K562 (cell line): ENCODE data around the gene AFM. TPM values are rescaled to one million over a fixed set of nuclear protein-coding genes. Genes with fewer than 3 reads are reported as not detected.

ENCODE experiments used
- ATAC-seq: fragments of 200-7000 bp; cut with Tn5 transposase; 3 replicates; pipeline ENCODE4 v1.9.1; 2020; ENCODE audit warnings: moderate library complexity
- BruUV-seq: library from RNA; stranded (reverse); fragments of 400-500 nt; replicated peaks from 2 replicates; lab custom pipeline; 2021; lab: Mats Ljungman, UMichigan
- CTCF ChIA-PET: fragments of 300-600 bp; formaldehyde crosslinking; extraction: SDS; loops from one replicate; lab custom pipeline; 2021; ENCODE audit warnings: low intra/inter-chr PET ratio; lab: Yijun Ruan, JAX
- POLR2A ChIA-PET: fragments of 300-600, 350-650 bp; sonication (Branson Sonifier 250); formaldehyde crosslinking; extraction: SDS; loops from one replicate; lab custom pipeline; 2021; ENCODE audit warnings: antibody characterized with exemption, inconsistent platforms; lab: Yijun Ruan, JAX
- DNase-seq, 4 experiments: peaks; one replicate each; pipeline versions ENCODE4 v3.0.0 to v3.0.0-alpha.2; 2011 to 2018; ENCODE audit warnings: low spot score in 3 of 4, mixed read lengths in 3 of 4; ENCODE audit errors: extremely low read depth in 1 of 4
- FAIRE-seq: peaks from 2 replicates; lab custom pipeline; 2011; peaks lifted over from hg19 to GRCh38; lab: Jason Lieb, UNC
- H2AFZ ChIP-seq: 2 replicates; pipeline ENCODE4 v1.6.0; 2011; ENCODE audit warnings: low read depth, low read length, control low read depth, inconsistent platforms
- H3K27ac ChIP-seq: fragments of 200-600 bp; 3 replicates; pipeline ENCODE4 v1.8.0; 2011; ENCODE audit warnings: low read depth, mild to moderate bottlenecking, control low read depth, inconsistent platforms, low read length, moderate library complexity, mixed read lengths; ENCODE audit errors: extremely low read depth
- H3K27me3 ChIP-seq, 2 experiments: fragments of 300-600 bp in 1 of 2; 2 replicates in 1 of 2; 3 replicates in 1 of 2; pipeline versions ENCODE4 v1.6.0 to v1.8.0; 2011; ENCODE audit warnings: inconsistent platforms in 2 of 2, low read length in 2 of 2, mild to moderate bottlenecking in 1 of 2, mixed read lengths in 1 of 2, moderate library complexity in 1 of 2; ENCODE audit not compliant: control insufficient read depth in 2 of 2, insufficient read depth in 2 of 2
- H3K36me3 ChIP-seq: fragments of 300-600 bp; 3 replicates; pipeline ENCODE4 v1.8.0; 2011; ENCODE audit warnings: mild to moderate bottlenecking, low read length, inconsistent platforms; ENCODE audit not compliant: control insufficient read depth, insufficient read depth
- H3K4me1 ChIP-seq, 2 experiments: fragments of 200-600 bp in 1 of 2; replicated peaks in 1 of 2; 2 replicates in 1 of 2; 3 replicates in 1 of 2; pipeline versions ENCODE4 v1.5.1 to v1.8.0; 2011; ENCODE audit warnings: inconsistent platforms in 2 of 2, low read length in 2 of 2, mild to moderate bottlenecking in 1 of 2, mixed read lengths in 1 of 2, moderate library complexity in 1 of 2; ENCODE audit not compliant: control insufficient read depth in 2 of 2, insufficient read depth in 2 of 2
- H3K4me2 ChIP-seq: 2 replicates; pipeline ENCODE4 v1.6.1; 2011; ENCODE audit warnings: low read length, control low read depth, inconsistent platforms, mixed read lengths; ENCODE audit not compliant: insufficient read depth
- H3K4me3 ChIP-seq: fragments of 200-600 bp; sonication (generic), shearing (Covaris generic); 2 replicates; pipeline ENCODE4 v1.5.1; 2016; ENCODE audit warnings: control low read depth, inconsistent platforms
- H3K79me2 ChIP-seq: fragments of 200-600 bp; 3 replicates; pipeline ENCODE4 v1.8.0; 2011; ENCODE audit warnings: low read length, inconsistent platforms; ENCODE audit not compliant: control insufficient read depth, insufficient read depth
- H3K9ac ChIP-seq, 2 experiments: 2 replicates each; pipeline versions ENCODE4 v1.6.0 to v1.6.1; 2011; ENCODE audit warnings: low read depth in 2 of 2, low read length in 2 of 2, control low read depth in 1 of 2, inconsistent platforms in 1 of 2, mild to moderate bottlenecking in 1 of 2, mixed read lengths in 1 of 2; ENCODE audit not compliant: insufficient read depth in 1 of 2
- H3K9me1 ChIP-seq: one replicate; pipeline ENCODE4 v1.6.0; 2011; ENCODE audit warnings: inconsistent platforms, mild to moderate bottlenecking, low read length, moderate library complexity; ENCODE audit not compliant: control insufficient read depth, insufficient read depth
- H3K9me3 ChIP-seq: replicated peaks from 2 replicates; pipeline ENCODE4 v1.5.1; 2011; ENCODE audit warnings: low read depth, low read length, inconsistent platforms; ENCODE audit not compliant: control insufficient read depth, insufficient read depth
- H4K20me1 ChIP-seq: replicated peaks from 2 replicates; pipeline ENCODE4 v1.6.1; 2011; ENCODE audit warnings: low read length, inconsistent platforms, mixed read lengths; ENCODE audit not compliant: control insufficient read depth, insufficient read depth
- CTCF ChIP-seq, 3 experiments: IDR thresholded peaks in 2 of 3; conservative IDR thresholded peaks in 1 of 3; 2 replicates each; pipeline ENCODE4 v1.5.1; 2011 to 2012; ENCODE audit warnings: low read length in 3 of 3, mild to moderate bottlenecking in 3 of 3, control low read depth in 2 of 3, improper control_type of control experiment in 1 of 3, inconsistent platforms in 1 of 3, low read depth in 1 of 3, mixed read lengths in 1 of 3, moderate library complexity in 1 of 3; ENCODE audit not compliant: insufficient read depth in 2 of 3
- DDX20 ChIP-seq: fragments of 450-650 bp; IDR thresholded peaks from 2 replicates; pipeline ENCODE4 v1.6.1; 2016; ENCODE audit warnings: missing genetic modification characterization, low read depth, mild to moderate bottlenecking, missing compliant biosample characterization, moderate library complexity
- FOXK1 ChIP-seq: sonication (generic); formaldehyde crosslinking; IDR thresholded peaks from 2 replicates; pipeline ENCODE4 v1.8.0; 2022; ENCODE audit warnings: missing genetic modification reagents, mild to moderate bottlenecking, borderline replicate concordance
- NBN ChIP-seq: fragments of 450-650 bp; IDR thresholded peaks from 2 replicates; pipeline ENCODE4 v1.6.1; 2016; ENCODE audit warnings: low read depth, mild to moderate bottlenecking
- POLR2B ChIP-seq: fragments of 450-650 bp; IDR thresholded peaks from 2 replicates; pipeline ENCODE4 v1.6.1; 2018; ENCODE audit warnings: low read depth; ENCODE audit not compliant: partially characterized antibody
- SMC3 ChIP-seq: conservative IDR thresholded peaks from 2 replicates; pipeline ENCODE4 v1.6.1; 2011; ENCODE audit warnings: low read depth, low read length, improper control_type of control experiment; ENCODE audit not compliant: insufficient read depth
- TEAD1 ChIP-seq, 2 experiments: fragments of 450-650 bp in 1 of 2; sonication (generic) in 1 of 2; formaldehyde crosslinking; IDR thresholded peaks; 2 replicates each; pipeline versions ENCODE4 v1.4.0 to v1.8.0; 2020 to 2022; ENCODE audit warnings: mild to moderate bottlenecking in 2 of 2, missing genetic modification reagents in 1 of 2
- ZFP36 ChIP-seq: fragments of 150-350 bp; IDR thresholded peaks from 2 replicates; pipeline ENCODE4 v1.6.1; 2018; ENCODE audit warnings: low read length, low read depth; ENCODE audit not compliant: partially characterized antibody
- WGBS: fragments of 100-300 bp; shearing (Covaris generic); methylation state at CpG from one replicate; pipeline ENCODE4 v1.1.6; 2016; ENCODE audit warnings: low coverage, mixed read lengths; ENCODE audit not compliant: insufficient coverage; ENCODE audit errors: missing lambda C conversion rate; 5-methylcytosine and 5-hydroxymethylcytosine counted together
- in situ Hi-C: fragments of 300-500 bp; cut with MboI; formaldehyde crosslinking; loops from 4 replicates; pipeline ENCODE4 v1.15.0; 2018; ENCODE audit warnings: inconsistent platforms, mixed read lengths
- intact Hi-C: fragments of 100-400 bp; cut with micrococcal nuclease; formaldehyde crosslinking; loops from 2 replicates; pipeline ENCODE4 v1.14.2; 2022
- polyA plus RNA-seq, 8 experiments: library from polyadenylated mRNA; depleted of rRNA in 4 of 8; stranded (reverse) in 5 of 8; unstranded in 3 of 8; fragments of >200 nt; fragmentation: Nextera tagmentation in 2 of 8; fragmentation: Illumina TruSeq in 1 of 8; extraction: Ambion mirVana in 2 of 8; extraction: Trizol in 1 of 8; gene quantifications; 2 replicates each; pipeline versions ENCODE4 v1.2.1 to v1.2.3, GENCODE V29; 2011 to 2014; ENCODE audit warnings: inconsistent platforms in 1 of 8, missing spikeins in 1 of 8
- total RNA-seq, 7 experiments: library from RNA; depleted of rRNA in 6 of 7; stranded (reverse); fragments of >200 nt in 6 of 7; fragmentation: Illumina TruSeq in 2 of 7; extraction: Trizol in 2 of 7; gene quantifications; 2 replicates each; pipeline versions ENCODE4 v1.2.1 to v1.2.3, GENCODE V29; 2011 to 2021; ENCODE audit warnings: low replicate concordance in 1 of 7
- TF ChIP-seq, protein P1 (sequence below), 3 experiments: fragments of 200-800 bp in 1 of 3; fragments of 250-450 bp in 1 of 3; fragments of 450-650 bp in 1 of 3; sonication (Bioruptor Pico) in 1 of 3; sonication (Bioruptor generic) in 1 of 3; formaldehyde crosslinking in 1 of 3; IDR thresholded peaks; 2 replicates each; pipeline versions ENCODE4 v1.6.1 to v1.8.0; 2016 to 2022; ENCODE audit warnings: mild to moderate bottlenecking in 2 of 3, missing genetic modification characterization in 2 of 3, missing compliant biosample characterization in 1 of 3, moderate library complexity in 1 of 3
- TF ChIP-seq, protein P2 (sequence below): IDR thresholded peaks from 2 replicates; pipeline ENCODE4 v1.6.1; 2011; ENCODE audit not compliant: insufficient read length; ENCODE audit errors: extremely low read depth
- TF ChIP-seq, protein P3 (sequence below): fragments of 450-650 bp; formaldehyde crosslinking; IDR thresholded peaks from 2 replicates; pipeline ENCODE4 v1.4.0; 2022; ENCODE audit warnings: mild to moderate bottlenecking, moderate library complexity

AFM gene
- total and polyA plus RNA-seq, 9 of the 15 experiments (the other 6 are each of a cell fraction or from before 2014, with no cell fraction given), result 0.07 to 0.15 (median 0.12) TPM; not detected in 5

- TF ChIP-seq, protein P1, sequence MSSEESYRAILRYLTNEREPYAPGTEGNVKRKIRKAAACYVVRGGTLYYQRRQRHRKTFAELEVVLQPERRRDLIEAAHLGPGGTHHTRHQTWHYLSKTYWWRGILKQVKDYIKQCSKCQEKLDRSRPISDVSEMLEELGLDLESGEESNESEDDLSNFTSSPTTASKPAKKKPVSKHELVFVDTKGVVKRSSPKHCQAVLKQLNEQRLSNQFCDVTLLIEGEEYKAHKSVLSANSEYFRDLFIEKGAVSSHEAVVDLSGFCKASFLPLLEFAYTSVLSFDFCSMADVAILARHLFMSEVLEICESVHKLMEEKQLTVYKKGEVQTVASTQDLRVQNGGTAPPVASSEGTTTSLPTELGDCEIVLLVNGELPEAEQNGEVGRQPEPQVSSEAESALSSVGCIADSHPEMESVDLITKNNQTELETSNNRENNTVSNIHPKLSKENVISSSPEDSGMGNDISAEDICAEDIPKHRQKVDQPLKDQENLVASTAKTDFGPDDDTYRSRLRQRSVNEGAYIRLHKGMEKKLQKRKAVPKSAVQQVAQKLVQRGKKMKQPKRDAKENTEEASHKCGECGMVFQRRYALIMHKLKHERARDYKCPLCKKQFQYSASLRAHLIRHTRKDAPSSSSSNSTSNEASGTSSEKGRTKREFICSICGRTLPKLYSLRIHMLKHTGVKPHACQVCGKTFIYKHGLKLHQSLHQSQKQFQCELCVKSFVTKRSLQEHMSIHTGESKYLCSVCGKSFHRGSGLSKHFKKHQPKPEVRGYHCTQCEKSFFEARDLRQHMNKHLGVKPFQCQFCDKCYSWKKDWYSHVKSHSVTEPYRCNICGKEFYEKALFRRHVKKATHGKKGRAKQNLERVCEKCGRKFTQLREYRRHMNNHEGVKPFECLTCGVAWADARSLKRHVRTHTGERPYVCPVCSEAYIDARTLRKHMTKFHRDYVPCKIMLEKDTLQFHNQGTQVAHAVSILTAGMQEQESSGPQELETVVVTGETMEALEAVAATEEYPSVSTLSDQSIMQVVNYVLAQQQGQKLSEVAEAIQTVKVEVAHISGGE (CRISPR knock-in tag; IDR thresholded peaks at IDR 0.05), result no peak
- TF ChIP-seq, protein P2, sequence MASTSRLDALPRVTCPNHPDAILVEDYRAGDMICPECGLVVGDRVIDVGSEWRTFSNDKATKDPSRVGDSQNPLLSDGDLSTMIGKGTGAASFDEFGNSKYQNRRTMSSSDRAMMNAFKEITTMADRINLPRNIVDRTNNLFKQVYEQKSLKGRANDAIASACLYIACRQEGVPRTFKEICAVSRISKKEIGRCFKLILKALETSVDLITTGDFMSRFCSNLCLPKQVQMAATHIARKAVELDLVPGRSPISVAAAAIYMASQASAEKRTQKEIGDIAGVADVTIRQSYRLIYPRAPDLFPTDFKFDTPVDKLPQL, result no peak
- TF ChIP-seq ZFP36, result no peak
- TF ChIP-seq TEAD1 (CRISPR knock-in tag; IDR thresholded peaks at IDR 0.05), result no peak
Measured at GRCh38 chr4:73450398-73451004, 31.0 kb upstream of the AFM start (continued).

DNA sequence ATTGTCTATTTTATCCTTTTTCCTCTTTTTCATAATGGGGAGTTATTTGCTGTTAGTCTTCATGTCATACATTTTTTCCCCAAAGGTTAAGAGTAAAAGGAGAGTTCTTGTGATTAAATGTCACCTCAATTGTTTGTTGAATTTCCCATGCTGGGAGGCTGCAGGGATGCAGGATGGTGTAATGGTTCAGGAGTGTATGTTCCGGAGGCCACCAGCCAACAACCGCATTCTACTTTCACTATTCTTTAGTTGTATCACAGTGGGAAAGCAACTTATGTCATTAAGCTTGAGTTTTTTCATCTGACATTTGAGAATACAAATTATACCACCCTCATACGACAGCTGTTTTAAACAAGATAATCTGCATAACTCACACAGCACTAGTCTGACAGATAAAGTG, 30.1 kb upstream of the AFM start:
- Histone ChIP-seq H2AFZ (no peak overlapping the region), H3K4me3 (no peak overlapping the region), H3K4me2 (no peak overlapping the region), H3K9me3 (no peaks in the 10 kb centered on the region), H3K9ac (no peak overlapping the region), H3K27ac (no peak overlapping the region), H3K9me1 (no peaks in the 10 kb centered on the region), H3K4me1 (peaks cover 5 to 17% of the 10 kb centered on the region in 2 experiments; a peak in 3 of 5 replicates), H3K27me3 (no peaks in the 10 kb centered on the region), H3K79me2 (no peaks in the 10 kb centered on the region), H4K20me1 (no peaks in the 10 kb centered on the region), H3K36me3 (no peaks in the 10 kb centered on the region)
- no peak for FAIRE-seq
- in situ Hi-C loops (no loop called here), intact Hi-C loops (no loop called here)
- WGBS, result 78% methylated on average over 3 of the region's 3 CpGs
- CTCF ChIA-PET, result no interaction called here
- POLR2A ChIA-PET, result interaction anchor here (1.7 kb wide), 1 partner anchor 11 kb away, joined by 5 read pairs; no protein-coding TSS in a partner anchor
- BruUV-seq, result no TSS peak
- no peak for DNase-seq
- no peak for ATAC-seq
- TF ChIP-seq POLR2B (no peak), CTCF (IDR thresholded peaks at IDR 0.05 in 2 of 3, conservative IDR thresholded peaks at IDR 0.05 in 1 of 3; ENCODE audit: insufficient read depth in 2 of 3, low read depth in 1 of 3, low read length in 3 of 3) (no peak), SMC3 (no peak), FOXK1 (CRISPR knock-in tag) (no peak), DDX20 (tag) (no peak), NBN (no peak)
- TF ChIP-seq, protein P3, sequence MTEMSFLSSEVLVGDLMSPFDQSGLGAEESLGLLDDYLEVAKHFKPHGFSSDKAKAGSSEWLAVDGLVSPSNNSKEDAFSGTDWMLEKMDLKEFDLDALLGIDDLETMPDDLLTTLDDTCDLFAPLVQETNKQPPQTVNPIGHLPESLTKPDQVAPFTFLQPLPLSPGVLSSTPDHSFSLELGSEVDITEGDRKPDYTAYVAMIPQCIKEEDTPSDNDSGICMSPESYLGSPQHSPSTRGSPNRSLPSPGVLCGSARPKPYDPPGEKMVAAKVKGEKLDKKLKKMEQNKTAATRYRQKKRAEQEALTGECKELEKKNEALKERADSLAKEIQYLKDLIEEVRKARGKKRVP, result no peak
